Activated CD4-positive, alpha-beta memory T cell treated with anti-CD3 and anti-CD28 coated beads, Interleukin-2, amount 10 ng/mL, durations not matched to agents 7 days and 5 days (primary cell): ENCODE results near the gene BEND6. TPM values are rescaled to one million over a fixed set of nuclear protein-coding genes. Genes with fewer than 3 reads are reported as not detected.
"Not testable (repeated sequence)": the region's sequence is repeated elsewhere in the genome, so short reads cannot be mapped to it uniquely, and the experiment has no call there.

Experiments
- CTCF ChIA-PET: fragments of 350-600 bp; sonication (Branson Sonifier 250); formaldehyde crosslinking; loops from one replicate; lab custom pipeline; 2021; ENCODE audit warnings: antibody characterized with exemption, inconsistent platforms; lab: Charles Lee
- POLR2A ChIA-PET: fragments of 350-600 bp; sonication (Branson Sonifier 250); formaldehyde crosslinking; loops from one replicate; lab custom pipeline; 2021; ENCODE audit warnings: antibody characterized with exemption; lab: Charles Lee
- DNase-seq: peaks from one replicate; pipeline ENCODE4 v3.0.0-alpha.2; 2020
- H3K27ac Mint-ChIP-seq: one replicate; pipeline ENCODE4 v1.8.0; 2021; ENCODE audit warnings: mild to moderate bottlenecking, mixed read lengths
- H3K27me3 Mint-ChIP-seq: one replicate; pipeline ENCODE4 v1.8.0; 2021; ENCODE audit warnings: mixed read lengths
- H3K36me3 Mint-ChIP-seq: one replicate; pipeline ENCODE4 v1.8.0; 2021; ENCODE audit warnings: low read depth, mixed read lengths
- H3K4me1 Mint-ChIP-seq: one replicate; pipeline ENCODE4 v1.8.0; 2021; ENCODE audit warnings: mixed read lengths
- H3K4me3 Mint-ChIP-seq: one replicate; pipeline ENCODE4 v1.8.0; 2021; ENCODE audit warnings: mild to moderate bottlenecking, mixed read lengths
- H3K9me3 Mint-ChIP-seq: one replicate; pipeline ENCODE4 v1.8.0; 2021; ENCODE audit warnings: mixed read lengths
- total RNA-seq, 2 experiments: library from RNA; stranded (reverse); gene quantifications; one replicate each; pipeline ENCODE4 v1.2.3, GENCODE V29; 2021

BEND6 gene
- total RNA-seq, 2 experiments from 2014 or later: not detected

- peaks cover 27% of the 10 kb centered on the region for H3K27me3 Mint-ChIP-seq
- no peak for DNase-seq
- no peaks in the 10 kb centered on the region for H3K4me1 Mint-ChIP-seq
- CTCF ChIA-PET: no interaction called here
- POLR2A ChIA-PET: no interaction called here
- H3K36me3 Mint-ChIP-seq: no peaks in the 10 kb centered on the region
- H3K4me3 Mint-ChIP-seq: no peak overlapping the region
- H3K9me3 Mint-ChIP-seq: peaks cover 3% of the 10 kb centered on the region
- H3K27ac Mint-ChIP-seq: no peak overlapping the region
These were observed 72.4 kb downstream of the BEND6 start for GRCh38 chr6:57027301-57027700.

GRCh38 chr6:57029213-57029612 lies 74.3 kb downstream of the BEND6 start:
- Mint-ChIP-seq H3K9me3 (peaks cover 3% of the 10 kb centered on the region), H3K27me3 (peaks cover 36% of the 10 kb centered on the region), H3K27ac (no peak overlapping the region), H3K4me1 (no peaks in the 10 kb centered on the region), H3K36me3 (no peaks in the 10 kb centered on the region), H3K4me3 (no peak overlapping the region)
- DNase-seq: no peak
- ChIA-PET CTCF (no interaction called here), POLR2A (no interaction called here)

- CTCF ChIA-PET: no interaction called here
- no peak overlapping the region for H3K4me3 Mint-ChIP-seq
- peaks cover 36% of the 10 kb centered on the region for H3K27me3 Mint-ChIP-seq
- H3K27ac Mint-ChIP-seq: no peak overlapping the region
- H3K4me1 Mint-ChIP-seq: no peaks in the 10 kb centered on the region
- no peaks in the 10 kb centered on the region for H3K9me3 Mint-ChIP-seq
- no peak for DNase-seq
- H3K36me3 Mint-ChIP-seq: no peaks in the 10 kb centered on the region
- POLR2A ChIA-PET: no interaction called here
These were observed 78.3 kb downstream of the BEND6 start for GRCh38 chr6:57033228-57033627.

- ChIA-PET POLR2A (no interaction called here), CTCF (interaction anchor here (2.0 to 2.4 kb wide), 2 partner anchors 15 to 133 kb away, joined by 4 to 9 read pairs; no protein-coding TSS in a partner anchor)
These were observed 80.6 kb downstream of the BEND6 start for GRCh38 chr6:57035549-57035948.

GRCh38 chr6:57038906-57039305 lies 84.0 kb downstream of the BEND6 start:
- Mint-ChIP-seq H3K36me3 (no peaks in the 10 kb centered on the region), H3K9me3 (no peaks in the 10 kb centered on the region), H3K4me1 (no peaks in the 10 kb centered on the region), H3K4me3 (no peak overlapping the region), H3K27ac (no peak overlapping the region), H3K27me3 (peaks cover 56% of the 10 kb centered on the region)
- POLR2A ChIA-PET: no interaction called here
- no peak for DNase-seq
- CTCF ChIA-PET: no interaction called here

More at GRCh38 chr6:57035549-57035948, 80.6 kb downstream of the BEND6 start:
- Mint-ChIP-seq H3K27me3 (peaks cover 43% of the 10 kb centered on the region), H3K36me3 (no peaks in the 10 kb centered on the region), H3K4me1 (no peaks in the 10 kb centered on the region), H3K27ac (no peak overlapping the region), H3K9me3 (no peaks in the 10 kb centered on the region), H3K4me3 (no peak overlapping the region)
- DNase-seq: no peak

- Mint-ChIP-seq H3K36me3 (no peaks in the 10 kb centered on the region), H3K27ac (no peak overlapping the region), H3K27me3 (peaks cover 58% of the 10 kb centered on the region), H3K4me3 (no peak overlapping the region), H3K4me1 (no peaks in the 10 kb centered on the region), H3K9me3 (no peaks in the 10 kb centered on the region)
- no peak for DNase-seq
- ChIA-PET POLR2A (no interaction called here), CTCF (no interaction called here)
These were observed 85.1 kb downstream of the BEND6 start for GRCh38 chr6:57040011-57040410.

GRCh38 chr6:57044061-57044460 lies 89.2 kb downstream of the BEND6 start:
- DNase-seq, POLR2A ChIA-PET, CTCF ChIA-PET: not testable (repeated sequence)

GRCh38 chr6:57044568-57044967 lies 89.7 kb downstream of the BEND6 start:
- ChIA-PET POLR2A (interaction anchor here (2.3 kb wide), 1 partner anchor 128 kb away, joined by 6 read pairs; the partner anchor contains the start of gene BAG2), CTCF (no interaction called here)
- DNase-seq: no peak
- no peak overlapping the region for H3K27ac Mint-ChIP-seq
- H3K36me3 Mint-ChIP-seq: peaks cover 18% of the 10 kb centered on the region
- peaks cover 45% of the 10 kb centered on the region for H3K27me3 Mint-ChIP-seq
- no peak overlapping the region for H3K4me3 Mint-ChIP-seq
- H3K4me1 Mint-ChIP-seq: peaks cover 22% of the 10 kb centered on the region
- H3K9me3 Mint-ChIP-seq: no peaks in the 10 kb centered on the region

More at GRCh38 chr6:57044061-57044460, 89.2 kb downstream of the BEND6 start:
- H3K4me3 Mint-ChIP-seq, H3K9me3 Mint-ChIP-seq, H3K27ac Mint-ChIP-seq: not testable (repeated sequence)
- peaks cover 13% of the 10 kb centered on the region for H3K36me3 Mint-ChIP-seq
- H3K4me1 Mint-ChIP-seq: peaks cover 17% of the 10 kb centered on the region
- peaks cover 48% of the 10 kb centered on the region for H3K27me3 Mint-ChIP-seq

- peak; percentile 83 for DNase-seq
- Mint-ChIP-seq H3K4me1 (peaks cover 29% of the 10 kb centered on the region), H3K4me3 (peak within 1 kb of the TSS; percentile 87), H3K27ac (peak within 1 kb of the TSS; percentile 80), H3K27me3 (peaks cover 36% of the 10 kb centered on the region), H3K36me3 (peaks cover 34% of the 10 kb centered on the region)
- CTCF ChIA-PET: interaction anchor here (0.6 to 1.7 kb wide), 6 partner anchors 8 to 270 kb away, joined by 3 to 5 read pairs (median 4); partner anchors contain the start of gene PRIM2
- H3K9me3 Mint-ChIP-seq: not testable (repeated sequence)
- POLR2A ChIA-PET: interaction anchor here (0.7 to 2.3 kb wide), 5 partner anchors 8 to 267 kb away, joined by 3 to 7 read pairs (median 3); partner anchors contain the start of gene BAG2
These were observed 91.7 kb downstream of the BEND6 start, which contains the start of gene KIAA1586 for GRCh38 chr6:57046332-57047256. KIAA1586 (plus strand) TSS chr6:57046693; CDS start chr6:57046756, 63 bp downstream.

GRCh38 chr6:57047257-57047585 lies 92.3 kb downstream of the BEND6 start:
- CTCF ChIA-PET: not testable (repeated sequence)
- H3K36me3 Mint-ChIP-seq: peaks cover 37% of the 10 kb centered on the region

GRCh38 chr6:57047859-57048258 lies 93.0 kb downstream of the BEND6 start:
- DNase-seq, H3K27ac Mint-ChIP-seq, H3K9me3 Mint-ChIP-seq, CTCF ChIA-PET: not testable (repeated sequence)
- POLR2A ChIA-PET: interaction anchor here (0.6 kb wide), 1 partner anchor 220 kb away, joined by 3 read pairs; no protein-coding TSS in a partner anchor
- H3K36me3 Mint-ChIP-seq: peaks cover 40% of the 10 kb centered on the region
- H3K4me3 Mint-ChIP-seq: peak overlapping the region; percentile 76
- H3K4me1 Mint-ChIP-seq: peaks cover 29% of the 10 kb centered on the region
- peaks cover 26% of the 10 kb centered on the region for H3K27me3 Mint-ChIP-seq

More at GRCh38 chr6:57047257-57047585, 92.3 kb downstream of the BEND6 start:
- H3K4me3 Mint-ChIP-seq, DNase-seq, H3K9me3 Mint-ChIP-seq, POLR2A ChIA-PET, H3K27ac Mint-ChIP-seq: not testable (repeated sequence)
- Mint-ChIP-seq H3K27me3 (peaks cover 30% of the 10 kb centered on the region), H3K4me1 (peaks cover 29% of the 10 kb centered on the region)

GRCh38 chr6:57048577-57048976 lies 93.7 kb downstream of the BEND6 start:
- Mint-ChIP-seq H3K36me3 (peaks cover 47% of the 10 kb centered on the region), H3K9me3 (no peaks in the 10 kb centered on the region), H3K27ac (peak overlapping the region; percentile 11), H3K4me1 (peaks cover 29% of the 10 kb centered on the region), H3K4me3 (peak overlapping the region; percentile 76), H3K27me3 (peaks cover 21% of the 10 kb centered on the region)
- POLR2A ChIA-PET: interaction anchor here (0.6 kb wide), 1 partner anchor 221 kb away, joined by 3 read pairs; no protein-coding TSS in a partner anchor
- CTCF ChIA-PET: no interaction called here
- no peak for DNase-seq

- ChIA-PET POLR2A (no interaction called here), CTCF (no interaction called here)
- Mint-ChIP-seq H3K27me3 (no peaks in the 10 kb centered on the region), H3K4me1 (peaks cover 12% of the 10 kb centered on the region), H3K36me3 (peaks cover 23% of the 10 kb centered on the region), H3K27ac (no peak overlapping the region), H3K4me3 (no peak overlapping the region), H3K9me3 (no peaks in the 10 kb centered on the region)
- no peak for DNase-seq
These were observed 108.9 kb downstream of the BEND6 start for GRCh38 chr6:57063847-57064246.
